Epithelial cell of prostate (primary cell): ENCODE measurements around the gene PSKH1.
A peak's percentile ranks its signal among the peaks of the same experiment; 100 is the strongest.
"Not testable (repeated sequence)": the region's sequence is repeated elsewhere in the genome, so short reads cannot be mapped to it uniquely, and the experiment has no call there.

Source experiments
- DNase-seq: peaks from one replicate; pipeline ENCODE4 v3.0.0-alpha.2; 2011; ENCODE audit warnings: low read depth, low spot score
- H3K27ac ChIP-seq: fragments of 450-650 bp; 2 replicates; pipeline ENCODE4 v1.5.1; 2017; ENCODE audit warnings: mild to moderate bottlenecking

PSKH1 gene

DNA sequence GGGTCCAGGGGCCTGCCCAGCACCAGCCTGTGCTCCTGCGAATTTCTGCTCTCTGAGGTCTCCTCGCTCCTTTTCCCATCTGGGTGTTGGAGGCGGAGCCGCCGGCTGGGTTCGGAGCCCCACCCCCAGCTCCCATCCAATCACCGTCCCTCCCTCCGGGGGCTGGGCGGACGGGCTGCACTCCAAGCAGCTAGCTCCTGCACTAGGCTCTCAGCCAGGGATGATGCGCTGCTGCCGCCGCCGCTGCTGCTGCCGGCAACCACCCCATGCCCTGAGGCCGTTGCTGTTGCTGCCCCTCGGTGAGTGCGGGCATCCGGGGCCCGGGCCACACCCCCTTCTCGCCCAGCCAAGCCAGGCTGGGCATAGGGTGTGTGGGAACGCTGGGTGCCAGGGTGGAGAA, 8.4 kb upstream of the PSKH1 start, which contains the start of gene NRN1L:
Gene NRN1L (plus strand): TSS at position 202 of the 400 bp plus-strand sequence. CDS start 19 bp downstream, at position 221.
- peak; percentile 44 for DNase-seq
- H3K27ac ChIP-seq, result no peak within 1 kb of the TSS

DNA sequence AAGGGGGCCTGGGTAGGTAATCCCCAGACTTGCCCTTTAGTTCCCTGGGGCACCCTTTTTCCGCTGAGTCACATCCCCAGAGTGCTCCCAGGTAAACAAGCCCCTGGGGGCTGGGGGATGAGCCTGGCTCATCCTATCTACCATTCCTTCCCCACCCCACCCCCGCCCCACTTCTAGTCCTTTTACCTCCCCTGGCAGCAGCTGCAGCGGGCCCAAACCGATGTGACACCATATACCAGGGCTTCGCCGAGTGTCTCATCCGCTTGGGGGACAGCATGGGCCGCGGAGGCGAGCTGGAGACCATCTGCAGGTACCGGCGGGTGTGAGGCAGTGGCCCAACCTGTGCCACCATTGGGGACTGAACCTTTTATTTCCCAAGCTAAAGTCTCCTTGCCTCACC, 7.5 kb upstream of the PSKH1 start:
- DNase-seq, result no peak
- H3K27ac ChIP-seq, result no peak overlapping the region

DNA sequence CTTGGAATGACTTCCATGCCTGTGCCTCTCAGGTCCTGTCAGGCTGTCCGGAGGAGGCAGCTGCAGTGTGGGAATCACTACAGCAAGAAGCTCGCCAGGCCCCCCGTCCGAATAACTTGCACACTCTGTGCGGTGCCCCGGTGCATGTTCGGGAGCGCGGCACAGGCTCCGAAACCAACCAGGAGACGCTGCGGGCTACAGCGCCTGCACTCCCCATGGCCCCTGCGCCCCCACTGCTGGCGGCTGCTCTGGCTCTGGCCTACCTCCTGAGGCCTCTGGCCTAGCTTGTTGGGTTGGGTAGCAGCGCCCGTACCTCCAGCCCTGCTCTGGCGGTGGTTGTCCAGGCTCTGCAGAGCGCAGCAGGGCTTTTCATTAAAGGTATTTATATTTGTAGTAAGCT, 7.1 kb upstream of the PSKH1 start:
- H3K27ac ChIP-seq, result no peak overlapping the region
- DNase-seq, result no peak

DNA sequence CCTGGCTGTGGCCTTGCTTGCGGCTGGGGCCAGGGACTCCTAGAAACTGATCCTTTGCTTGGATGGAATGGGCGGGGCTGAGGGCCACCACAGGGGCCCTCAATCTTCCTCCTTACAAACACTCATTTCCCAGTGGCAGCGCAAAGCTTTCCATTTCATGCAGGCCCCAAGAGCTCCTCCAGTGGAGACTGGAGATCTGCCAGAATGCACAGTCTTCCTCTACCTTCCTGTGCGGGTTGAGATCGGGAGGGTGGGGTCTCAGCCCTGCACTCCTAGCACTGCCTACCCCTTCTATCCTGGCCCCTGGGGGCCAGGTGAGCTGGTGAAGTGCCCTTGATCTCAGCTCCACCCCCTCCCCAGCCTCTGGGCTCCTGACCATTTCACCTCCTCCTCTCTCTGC, 6.7 kb upstream of the PSKH1 start:
- DNase-seq, result no peak
- no peak overlapping the region for H3K27ac ChIP-seq

DNA sequence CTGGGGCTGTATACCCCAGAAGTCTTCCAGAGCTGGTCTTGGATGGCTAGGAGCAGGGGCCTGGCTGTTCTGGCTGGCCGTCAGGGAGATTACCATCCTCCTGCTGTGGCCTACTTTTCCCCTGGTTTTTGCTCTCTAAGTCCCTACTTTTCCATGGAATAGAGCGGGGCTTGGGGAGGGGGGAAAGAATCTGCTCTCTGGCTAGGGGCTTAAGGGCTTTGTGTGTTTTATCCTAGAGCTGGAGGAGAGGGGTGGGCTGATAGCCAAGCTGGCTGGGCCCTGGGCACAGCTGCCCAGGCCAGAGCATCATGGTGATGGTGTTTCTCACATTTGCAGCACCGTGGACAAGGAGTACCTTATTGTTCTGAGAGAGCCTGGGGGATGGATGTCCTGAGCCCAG, 4.7 kb upstream of the PSKH1 start:
- DNase-seq, result no peak
- no peak overlapping the region for H3K27ac ChIP-seq

DNA sequence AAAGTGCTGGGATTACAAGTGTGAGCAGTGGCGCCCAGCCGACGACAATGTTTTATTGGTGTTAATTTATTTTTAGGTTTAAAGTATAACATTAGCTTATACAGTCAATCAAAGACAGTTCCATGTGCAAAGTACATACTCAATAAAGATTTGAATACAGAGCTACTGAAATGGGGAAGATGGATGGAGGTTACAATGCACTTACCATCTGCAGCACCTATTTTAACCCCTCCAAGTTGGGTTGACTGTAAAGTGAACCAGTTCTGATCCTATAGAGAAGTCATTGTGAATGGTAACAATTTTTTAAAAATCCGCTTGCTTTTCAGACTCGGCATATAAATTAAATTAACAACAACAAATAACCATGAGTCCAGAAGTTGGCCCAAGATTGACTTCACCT, 679 bp upstream of the PSKH1 start:
- no peak overlapping the region for H3K27ac ChIP-seq
- no peak for DNase-seq

DNA sequence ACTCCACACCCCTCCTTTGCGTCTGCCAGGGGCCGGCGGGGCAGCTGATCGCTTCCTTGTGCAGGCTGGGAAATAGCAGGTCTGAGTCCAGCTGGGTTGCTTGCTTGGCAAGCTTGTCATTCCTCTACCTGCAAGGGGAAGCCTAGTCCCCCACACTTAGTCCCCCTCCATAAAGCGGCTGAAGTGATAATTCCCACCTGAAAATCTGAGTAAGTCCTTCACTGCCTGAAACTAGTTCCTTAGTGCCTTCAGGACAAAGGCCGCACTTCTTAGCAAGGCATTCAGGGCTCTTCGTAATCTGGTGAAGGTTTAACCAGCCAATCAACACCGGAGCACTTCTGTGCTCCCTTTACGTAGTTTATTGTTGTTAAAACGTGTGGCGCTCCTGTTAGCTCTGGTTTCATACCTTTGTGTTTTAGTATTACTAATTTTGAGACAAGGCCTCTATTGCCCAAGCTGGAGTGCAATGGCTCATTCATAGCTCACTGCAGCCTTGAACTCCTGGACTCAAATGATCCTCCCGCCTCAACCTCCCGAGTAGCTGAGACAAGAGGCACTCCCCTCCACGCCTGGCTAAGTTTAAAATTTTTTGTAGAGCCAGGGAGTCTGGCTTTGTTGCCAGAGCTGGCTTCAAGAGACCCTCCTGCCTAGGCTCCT, 817 bp downstream of the PSKH1 start:
- no peak for DNase-seq
- H3K27ac ChIP-seq, result peak overlapping the region; percentile 70

DNA sequence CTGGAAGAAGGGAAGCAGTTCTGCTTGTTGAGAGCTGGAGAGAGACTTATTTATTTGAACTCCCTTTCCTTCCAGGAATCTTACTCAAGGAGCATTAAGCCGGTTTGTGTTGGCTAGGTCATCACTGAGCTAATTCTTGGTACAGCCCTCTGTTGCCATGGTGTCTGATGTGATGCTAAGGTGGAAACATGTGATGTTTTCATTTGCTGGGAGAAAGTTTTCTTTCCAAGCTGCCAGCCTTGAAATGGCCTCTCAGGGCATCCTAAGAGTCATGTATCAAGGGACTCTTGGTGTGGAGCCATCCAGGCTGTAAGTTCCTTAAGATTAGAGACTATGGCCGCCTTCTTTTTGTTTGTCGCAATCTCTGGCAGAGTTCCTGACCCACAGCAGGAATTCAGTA, 4.2 kb downstream of the PSKH1 start:
- DNase-seq, result no peak
- no peak overlapping the region for H3K27ac ChIP-seq

DNA sequence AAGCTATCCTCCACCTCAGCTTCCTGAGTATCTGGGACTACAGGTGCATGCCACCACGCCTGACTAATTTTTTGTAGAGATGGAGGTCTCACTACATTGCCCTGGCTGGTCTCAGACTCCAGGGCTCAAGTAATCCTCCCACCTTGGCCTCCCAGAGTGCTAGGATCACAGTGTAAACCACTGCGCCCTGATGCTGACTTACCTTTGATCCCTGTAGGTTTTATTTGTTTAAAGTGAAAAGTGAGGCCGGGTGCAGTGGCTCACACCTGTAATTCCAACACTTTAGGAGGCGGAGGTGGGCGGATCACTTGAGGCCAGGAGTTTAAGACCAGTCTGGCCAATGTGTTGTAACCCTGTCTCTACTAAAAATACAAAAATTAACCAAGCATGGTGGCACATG, 8.7 kb downstream of the PSKH1 start:
- DNase-seq, result no peak

DNA sequence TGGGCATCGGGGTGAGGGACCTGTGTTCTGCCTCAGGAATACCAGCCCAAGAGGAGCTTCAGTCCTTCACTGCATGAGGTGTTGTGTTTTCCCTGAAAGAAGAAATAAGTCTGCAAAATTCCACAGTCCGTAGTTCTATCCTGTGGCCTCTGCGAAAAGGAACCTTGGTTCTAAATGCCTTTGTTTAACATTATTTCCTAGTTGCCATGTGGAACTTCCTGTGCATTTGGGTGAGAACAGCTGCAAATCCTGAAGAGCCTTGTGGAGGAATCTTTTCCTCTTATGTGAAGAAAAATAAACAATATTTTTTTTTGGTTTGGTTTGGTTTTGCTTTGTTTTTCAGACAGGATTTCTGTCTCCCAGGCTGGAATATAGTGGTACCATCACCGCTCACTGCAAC, 9.8 kb downstream of the PSKH1 start:
- no peak for DNase-seq
- H3K27ac ChIP-seq, result no peak overlapping the region

More for the DNA sequence above, 8.7 kb downstream of the PSKH1 start:
- H3K27ac ChIP-seq, result no peak overlapping the region

DNA sequence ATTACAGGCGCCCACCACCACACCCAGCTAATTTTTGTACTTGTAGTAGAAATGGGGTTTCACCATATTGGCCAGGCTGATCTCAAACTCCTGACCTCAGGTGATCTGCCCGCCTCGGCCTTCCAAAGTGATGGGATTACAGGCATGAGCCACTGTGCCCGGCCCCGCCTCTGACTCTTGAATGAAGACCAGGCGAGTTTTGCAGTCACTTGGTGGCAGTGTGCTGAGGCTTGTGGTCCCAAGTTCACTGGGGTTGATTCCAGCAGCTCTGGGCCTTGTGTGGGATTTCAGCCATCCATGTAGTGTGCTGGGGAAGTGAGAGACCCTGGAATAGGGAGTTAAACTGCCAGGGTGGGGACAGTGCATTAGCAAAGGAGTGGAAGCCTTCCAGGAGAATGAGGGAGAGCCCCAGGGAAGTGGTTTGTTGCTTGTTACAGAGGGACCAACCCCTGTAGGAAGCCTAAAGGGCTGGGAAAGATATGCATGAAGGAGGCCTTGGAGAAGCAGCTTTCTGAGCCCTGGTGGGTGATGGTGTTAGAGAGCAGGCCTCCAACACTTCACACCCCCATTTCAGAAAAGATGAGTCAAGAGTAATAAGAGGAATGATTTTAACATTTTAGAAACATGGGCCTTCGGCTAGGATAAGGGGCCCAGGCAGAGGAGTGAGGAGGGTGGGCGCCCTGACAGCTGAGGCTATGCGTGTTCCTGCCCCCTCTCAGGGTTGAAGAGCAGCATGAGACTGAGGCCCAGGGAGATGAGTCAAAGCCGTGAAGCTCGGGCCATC, 14.5 kb downstream of the PSKH1 start:
- no peak for DNase-seq
- no peak overlapping the region for H3K27ac ChIP-seq

DNA sequence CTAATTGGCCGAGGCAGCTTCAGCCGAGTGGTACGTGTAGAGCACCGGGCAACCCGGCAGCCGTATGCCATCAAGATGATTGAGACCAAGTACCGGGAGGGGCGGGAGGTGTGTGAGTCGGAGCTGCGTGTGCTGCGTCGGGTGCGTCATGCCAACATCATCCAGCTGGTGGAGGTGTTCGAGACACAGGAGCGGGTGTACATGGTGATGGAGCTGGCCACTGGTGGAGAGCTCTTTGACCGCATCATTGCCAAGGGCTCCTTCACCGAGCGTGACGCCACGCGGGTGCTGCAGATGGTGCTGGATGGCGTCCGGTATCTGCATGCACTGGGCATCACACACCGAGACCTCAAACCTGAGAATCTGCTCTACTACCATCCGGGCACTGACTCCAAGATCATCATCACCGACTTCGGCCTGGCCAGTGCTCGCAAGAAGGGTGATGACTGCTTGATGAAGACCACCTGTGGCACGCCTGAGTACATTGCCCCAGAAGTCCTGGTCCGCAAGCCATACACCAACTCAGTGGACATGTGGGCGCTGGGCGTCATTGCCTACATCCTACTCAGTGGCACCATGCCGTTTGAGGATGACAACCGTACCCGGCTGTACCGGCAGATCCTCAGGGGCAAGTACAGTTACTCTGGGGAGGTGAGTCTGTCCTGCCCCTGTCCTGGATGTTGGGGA, 16.1 kb downstream of the PSKH1 start:
- no peak for DNase-seq
- no peak overlapping the region for H3K27ac ChIP-seq

DNA sequence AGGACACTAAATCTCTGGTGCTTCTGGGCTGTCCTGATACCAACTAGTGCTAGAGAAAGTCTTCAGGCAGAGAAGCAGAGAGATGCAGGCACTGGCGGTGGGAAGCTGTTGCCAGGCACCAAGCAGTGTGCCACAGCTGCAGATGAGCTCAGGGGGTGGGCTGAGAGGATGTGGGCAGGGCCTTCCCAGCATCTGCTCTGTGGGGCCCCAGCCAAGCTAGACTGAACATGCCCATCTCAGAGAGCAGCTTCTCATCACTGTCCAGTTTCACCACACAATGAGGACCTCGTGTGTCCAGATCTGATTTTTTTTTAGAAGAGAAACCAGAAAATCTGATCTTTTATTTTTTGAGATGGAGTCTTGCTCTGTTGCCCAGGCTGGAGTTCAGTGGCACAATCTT, 17.1 kb downstream of the PSKH1 start:
- H3K27ac ChIP-seq, result no peak overlapping the region
- DNase-seq, result no peak

DNA sequence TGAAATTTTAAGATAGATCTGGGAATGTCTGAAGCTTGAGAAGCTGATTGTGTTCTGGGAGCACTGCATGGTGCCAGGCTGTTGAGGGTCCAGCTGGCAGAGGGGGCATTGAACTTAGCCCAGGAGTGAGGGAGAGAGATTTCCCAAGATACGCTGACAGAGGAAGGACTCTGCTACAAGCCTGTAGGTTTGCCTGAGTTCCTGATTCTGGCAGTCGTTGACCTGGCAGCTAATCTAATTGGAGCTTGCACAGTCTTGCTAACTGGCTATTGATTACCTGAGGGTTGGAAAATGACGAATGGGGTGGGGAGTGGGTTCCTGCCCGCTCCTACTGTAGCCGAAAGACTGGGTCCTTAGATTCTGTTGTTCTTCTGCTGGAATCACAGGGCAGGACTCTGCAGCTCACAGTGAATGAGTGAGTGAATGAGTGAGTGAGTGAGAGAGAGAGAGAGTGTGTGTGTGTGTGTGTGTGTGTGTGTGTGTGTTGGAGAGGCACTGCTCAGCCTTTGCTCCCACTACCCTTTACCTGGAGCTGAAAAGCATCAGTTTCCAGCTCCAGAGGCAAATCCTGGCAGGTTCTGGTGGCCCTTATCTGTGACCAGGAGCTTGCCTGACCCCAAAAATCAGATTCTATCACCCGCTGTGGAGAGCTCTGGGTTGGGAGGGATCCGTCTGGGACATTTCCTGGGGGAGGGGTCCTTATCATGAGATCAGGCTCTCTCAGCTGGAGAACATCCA, 21.9 kb downstream of the PSKH1 start:
- no peak for DNase-seq
- H3K27ac ChIP-seq, result no peak overlapping the region

DNA sequence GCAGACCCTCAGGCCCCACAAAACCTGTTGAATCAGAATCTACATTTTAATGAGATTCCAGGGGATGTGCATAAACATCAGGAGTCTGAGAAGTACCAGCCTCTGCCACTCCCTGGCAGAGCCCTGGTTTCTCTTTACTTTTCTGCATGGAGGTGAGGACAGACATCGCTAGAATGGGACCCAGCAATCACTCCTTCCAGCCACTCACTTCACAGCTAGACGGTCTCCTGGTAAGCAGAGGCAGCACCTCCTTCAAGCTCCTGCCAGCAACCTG, 22.4 kb downstream of the PSKH1 start:
- H3K27ac ChIP-seq, DNase-seq: not testable (repeated sequence)

DNA sequence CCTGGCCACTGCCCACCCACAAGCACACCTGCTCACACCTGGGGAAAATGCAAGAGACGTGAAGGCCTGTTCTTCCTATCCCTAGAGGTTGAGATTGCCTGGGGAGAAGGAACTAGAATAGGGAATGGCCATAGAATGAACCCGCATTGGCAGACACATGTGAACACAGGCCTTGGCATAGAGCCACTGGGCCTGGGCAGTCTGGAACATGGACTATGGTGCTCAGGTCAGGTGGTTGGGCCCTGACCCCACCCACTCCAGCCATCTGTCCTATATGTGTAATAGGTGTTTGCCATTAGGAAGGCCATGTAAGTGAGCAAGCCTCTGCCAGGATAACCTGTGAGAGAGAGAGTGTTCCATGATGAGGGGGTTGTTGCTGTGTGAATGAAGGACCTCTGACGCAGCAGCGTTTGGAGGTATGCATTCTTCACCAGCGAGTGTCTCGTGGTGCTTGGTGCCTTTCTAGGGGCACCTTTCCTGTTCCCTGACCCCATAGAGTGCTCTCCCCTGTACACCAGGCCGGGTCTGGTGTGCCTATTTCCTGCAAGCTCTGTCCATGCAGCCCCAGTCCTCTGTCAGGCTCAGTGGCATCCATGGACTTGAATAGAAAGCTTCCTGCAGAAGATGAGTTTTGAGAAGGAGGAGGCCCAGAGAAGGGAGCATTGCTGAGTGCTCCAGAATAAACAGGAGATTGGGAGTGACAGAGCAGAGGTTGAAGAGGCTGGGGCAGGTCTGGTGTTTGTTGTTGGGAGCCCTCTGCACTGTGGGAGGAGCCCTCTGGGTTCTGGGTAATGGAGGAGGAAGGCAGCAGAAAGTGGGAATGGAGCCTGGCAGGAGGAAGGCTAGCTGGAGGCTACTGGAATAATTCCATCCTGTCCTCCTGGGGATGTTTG, 23.0 kb downstream of the PSKH1 start:
- no peak overlapping the region for H3K27ac ChIP-seq
- no peak for DNase-seq

DNA sequence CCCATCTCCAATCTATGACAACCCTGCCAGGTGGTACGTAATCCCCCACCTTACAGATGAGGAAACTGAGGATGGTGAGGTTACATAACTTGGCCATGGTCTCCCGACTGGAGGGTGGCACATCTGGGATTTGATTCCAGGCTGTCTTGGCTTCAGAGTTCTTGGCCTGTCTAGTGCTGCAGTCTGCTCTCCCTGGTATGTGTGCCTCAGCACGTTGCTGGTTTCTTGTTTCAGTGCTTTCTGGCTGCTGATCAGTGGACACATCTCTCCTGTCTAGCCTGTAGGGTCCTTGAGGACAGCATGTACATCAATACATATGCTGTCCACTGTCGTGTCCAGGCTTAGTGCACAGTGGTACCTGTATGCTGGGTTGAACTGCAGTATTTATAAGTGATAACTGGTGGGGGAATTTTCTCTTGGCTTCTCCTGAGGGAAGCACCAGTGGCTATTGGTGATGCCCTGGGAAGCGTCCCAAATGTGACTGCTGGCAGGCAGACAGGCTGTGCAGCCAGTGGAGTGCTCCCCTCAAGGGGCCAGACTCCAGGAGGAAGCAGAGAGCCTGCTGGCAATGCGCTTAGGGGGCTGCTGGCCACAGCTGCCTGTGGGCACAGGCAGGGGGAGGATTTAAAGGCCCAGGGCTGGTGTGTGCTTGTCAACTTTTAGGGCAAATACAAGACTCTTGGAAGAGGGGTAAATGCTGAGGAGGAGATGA, 24.2 kb downstream of the PSKH1 start:
- no peak for DNase-seq
- H3K27ac ChIP-seq, result no peak overlapping the region

DNA sequence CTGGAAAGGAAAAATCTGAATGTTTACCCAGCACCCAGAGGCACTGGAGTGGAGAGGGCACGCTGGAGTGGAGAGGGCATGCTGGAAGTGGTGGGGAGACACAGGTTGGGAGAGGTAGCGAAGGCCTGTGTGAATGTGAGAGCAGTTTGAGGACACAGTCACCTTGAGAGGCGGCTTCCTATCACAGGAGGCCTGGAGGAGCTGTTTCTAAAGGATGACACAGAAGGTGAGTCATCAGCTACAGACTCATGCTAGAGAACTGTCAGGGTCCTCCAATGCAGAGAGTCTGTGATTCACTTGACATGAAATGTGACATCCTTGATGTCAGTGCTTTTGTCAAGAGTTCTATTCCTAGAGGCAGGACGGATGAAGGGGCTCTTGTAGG, 24.8 kb downstream of the PSKH1 start:
- DNase-seq, result peak; percentile 57
- H3K27ac ChIP-seq, result no peak overlapping the region

DNA sequence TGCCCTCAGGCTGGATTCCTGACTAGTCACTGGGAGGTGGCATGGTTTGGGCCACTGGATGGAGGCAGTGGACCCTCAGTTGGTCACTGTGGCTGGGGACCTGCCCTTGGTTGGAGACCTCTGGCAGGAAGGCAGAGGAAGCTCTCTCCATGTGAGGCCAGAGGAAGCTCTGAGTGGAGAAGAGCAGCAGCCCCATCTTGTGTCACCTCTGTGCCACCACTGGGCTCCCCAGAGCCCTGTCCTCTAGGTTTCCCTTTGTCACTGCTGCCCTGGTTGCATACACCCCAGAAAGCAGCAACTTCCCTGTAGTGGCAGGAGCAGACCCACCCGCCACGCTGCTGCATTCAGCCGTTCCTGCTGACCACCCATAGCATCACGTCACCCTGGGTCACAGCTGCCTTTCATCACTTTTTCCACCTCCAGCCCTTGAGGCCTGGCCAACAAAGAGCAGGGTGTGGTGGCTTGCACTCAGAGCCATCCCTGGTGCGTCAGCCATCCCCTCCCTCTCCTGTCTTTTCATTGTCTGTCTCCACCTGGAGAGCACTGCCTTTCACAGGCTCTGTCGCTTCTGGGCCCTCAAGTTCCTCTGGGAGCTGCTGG, 26.7 kb downstream of the PSKH1 start:
- H3K27ac ChIP-seq, result no peak overlapping the region
- DNase-seq, result no peak
